DMS 273 treated with DMSO at 0.1 percent for 48 hours (cell line): ENCODE data around the gene PSORS1C1.
"Not testable (repeated sequence)": the region's sequence is repeated elsewhere in the genome, so short reads cannot be mapped to it uniquely, and the experiment has no call there.

Source experiments
- DNase-seq: peaks from one replicate; lab custom pipeline; 2025; lab: John Stamatoyannopoulos, UW

The PSORS1C1 gene

GRCh38 chr6:31178143-31179041 lies 63.8 kb downstream of the PSORS1C1 start:
- DNase-seq: no peak

GRCh38 chr6:31179042-31179386 lies 64.4 kb downstream of the PSORS1C1 start:
- DNase-seq: no peak

GRCh38 chr6:31179896-31180295 lies 65.3 kb downstream of the PSORS1C1 start:
- no peak for DNase-seq

GRCh38 chr6:31180500-31180899 lies 65.9 kb downstream of the PSORS1C1 start:
- no peak for DNase-seq

GRCh38 chr6:31183287-31183686 lies 68.7 kb downstream of the PSORS1C1 start:
- DNase-seq: not testable (repeated sequence)

GRCh38 chr6:31183859-31184258 lies 69.3 kb downstream of the PSORS1C1 start:
- DNase-seq: not testable (repeated sequence)

- not testable (repeated sequence) for DNase-seq
Measured at GRCh38 chr6:31185695-31186051, 71.1 kb downstream of the PSORS1C1 start.

- DNase-seq: no peak
Measured at GRCh38 chr6:31186052-31186734, 71.6 kb downstream of the PSORS1C1 start.

GRCh38 chr6:31187780-31188194 lies 73.2 kb downstream of the PSORS1C1 start:
- DNase-seq: no peak

GRCh38 chr6:31189223-31189622 lies 74.6 kb downstream of the PSORS1C1 start:
- not testable (repeated sequence) for DNase-seq
